NCI-H146 treated with DMSO at 0.1 percent for 48 hours (cell line): Measurements from ENCODE around the gene IL18.
"Not testable (repeated sequence)": the region's sequence is repeated elsewhere in the genome, so short reads cannot be mapped to it uniquely, and the experiment has no call there.

ENCODE experiments used
- DNase-seq: peaks from one replicate; lab custom pipeline; 2025; ENCODE audit not compliant: unreplicated experiment; lab: John Stamatoyannopoulos, UW

Gene IL18

DNA sequence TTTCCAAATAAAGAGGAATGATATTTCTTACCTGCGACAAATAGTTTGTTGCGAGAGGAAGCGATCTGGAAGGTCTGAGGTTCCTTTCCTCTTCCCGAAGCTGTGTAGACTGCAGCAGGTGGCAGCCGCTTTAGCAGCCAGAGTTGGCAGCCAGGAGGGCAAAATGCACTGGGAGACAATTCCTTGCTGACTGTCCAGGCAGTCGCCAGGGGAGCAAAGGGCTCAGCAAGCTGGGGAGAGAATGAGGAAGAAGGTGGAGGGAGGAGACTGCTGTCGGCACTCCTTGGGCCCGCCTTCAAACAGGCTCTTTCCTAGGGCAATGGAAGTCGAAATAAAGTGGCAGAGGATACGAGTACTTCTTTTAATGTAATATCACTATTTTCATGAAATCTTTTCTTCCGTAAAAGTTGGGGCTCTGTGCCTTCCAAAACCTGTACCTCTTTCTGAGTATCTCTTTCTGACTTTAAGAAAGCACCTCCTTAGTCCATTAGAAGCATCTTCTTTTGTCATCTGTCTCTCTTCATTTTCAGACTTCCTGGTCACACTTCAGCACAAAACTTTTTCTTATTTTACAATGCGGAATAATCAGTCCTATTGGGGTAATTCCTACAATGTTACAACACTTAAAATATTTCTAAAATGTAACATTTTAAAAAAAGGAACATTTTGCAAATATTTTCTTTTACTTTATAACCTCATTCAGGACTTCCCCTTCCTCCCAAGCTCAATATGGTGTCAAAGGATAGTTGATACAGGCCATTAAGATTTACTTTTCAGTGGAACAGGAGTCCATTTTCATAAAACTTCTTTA, at the start of gene IL18:
Gene IL18 (minus strand): TSS at position 220 of the 811 bp plus-strand sequence. CDS start 9,041 bp downstream, outside the sequence.
- DNase-seq: no peak

DNA sequence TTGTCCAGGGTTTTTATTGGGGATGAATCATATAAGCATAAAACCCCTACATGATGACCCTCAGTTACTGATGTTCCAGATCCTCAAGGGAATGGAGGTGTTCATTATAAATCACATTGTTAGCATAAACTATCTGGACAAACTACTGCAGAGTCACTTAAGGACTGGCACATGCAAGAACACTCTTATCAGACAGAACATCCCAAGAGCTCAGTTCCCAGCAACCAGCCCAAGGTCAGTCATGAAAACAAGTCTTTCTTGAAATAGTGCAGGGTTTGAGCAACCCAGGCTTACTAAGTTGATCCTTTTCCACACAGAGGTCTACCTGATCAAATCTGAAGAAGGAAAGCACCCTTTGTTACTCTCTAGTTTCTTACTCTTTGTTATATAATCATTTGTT, 48.8 kb upstream of the IL18 start:
- DNase-seq: no peak

GRCh38 chr11:112212290-112212689, 48.4 kb upstream of the IL18 start:
- no peak for DNase-seq

GRCh38 chr11:112211536-112211935, 47.6 kb upstream of the IL18 start:
- DNase-seq: no peak

- DNase-seq: no peak
These were observed 47.0 kb upstream of the IL18 start for GRCh38 chr11:112210890-112211289.

DNA sequence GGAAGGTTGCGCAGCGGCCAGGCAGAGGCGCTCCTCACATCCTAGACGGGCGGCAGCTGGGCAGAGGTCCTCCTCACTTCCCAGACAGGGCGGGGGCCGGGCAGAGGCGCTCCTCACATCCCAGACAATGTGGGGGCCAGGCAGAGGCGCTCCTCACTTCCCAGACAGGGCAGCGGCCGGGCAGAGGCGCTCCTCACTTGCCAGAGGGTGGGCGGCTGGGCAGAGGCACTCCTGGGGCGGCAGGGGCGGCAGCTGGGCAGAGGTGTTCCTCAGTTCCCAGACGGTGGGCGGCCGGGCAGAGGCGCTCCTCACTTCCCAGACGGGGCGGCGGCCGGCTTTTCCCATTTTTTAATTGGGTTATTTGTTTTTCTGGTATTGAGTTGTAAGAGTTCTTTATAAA, 42.2 kb upstream of the IL18 start:
- DNase-seq: no peak

DNA sequence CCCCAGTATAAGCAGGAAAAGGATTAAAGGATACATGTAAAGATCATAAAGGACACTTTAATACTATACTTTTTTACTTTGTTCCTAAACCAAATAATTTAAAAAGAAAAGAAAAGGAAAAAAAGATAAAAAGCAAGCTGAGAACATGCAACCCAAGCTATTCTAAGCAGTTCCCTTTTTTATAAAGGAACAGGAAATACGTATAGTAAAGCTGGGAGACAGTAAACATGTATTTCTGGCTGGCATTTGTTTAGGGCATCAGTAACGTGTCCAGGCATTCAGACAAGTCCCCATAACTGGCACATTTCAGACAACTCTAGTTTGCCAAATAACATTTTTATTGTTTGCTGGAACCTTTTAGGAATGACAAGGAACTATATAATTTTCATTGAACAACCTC, 36.4 kb upstream of the IL18 start:
- no peak for DNase-seq

GRCh38 chr11:112199101-112199500, 35.2 kb upstream of the IL18 start:
- not testable (repeated sequence) for DNase-seq

DNA sequence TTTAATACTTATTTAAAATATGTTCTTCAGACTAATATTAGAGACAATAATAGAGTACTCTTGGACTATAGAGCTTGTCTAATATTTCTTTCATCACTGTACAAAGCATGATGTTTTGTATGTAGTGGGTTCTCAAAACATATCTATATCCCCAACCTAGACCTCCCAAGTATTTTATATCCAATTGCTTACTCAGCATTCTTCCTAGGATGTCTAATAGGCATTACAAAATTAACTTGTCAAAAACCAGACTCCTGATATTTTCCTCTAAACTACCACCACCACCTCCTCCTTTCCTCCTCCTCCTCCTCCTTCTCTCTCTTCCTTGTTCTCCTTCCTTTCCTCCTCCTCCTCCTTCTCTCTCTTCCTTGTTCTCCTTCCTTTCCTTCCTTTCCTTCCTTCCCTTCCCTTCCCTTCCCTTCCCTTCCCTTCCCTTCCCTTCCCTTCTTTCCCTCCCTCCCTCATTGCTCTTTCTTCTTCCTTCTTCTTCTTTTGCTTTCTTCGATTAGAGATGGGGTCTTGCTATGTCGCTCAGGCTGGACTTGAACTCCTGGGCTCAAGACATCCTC, 32.7 kb upstream of the IL18 start:
- no peak for DNase-seq

DNA sequence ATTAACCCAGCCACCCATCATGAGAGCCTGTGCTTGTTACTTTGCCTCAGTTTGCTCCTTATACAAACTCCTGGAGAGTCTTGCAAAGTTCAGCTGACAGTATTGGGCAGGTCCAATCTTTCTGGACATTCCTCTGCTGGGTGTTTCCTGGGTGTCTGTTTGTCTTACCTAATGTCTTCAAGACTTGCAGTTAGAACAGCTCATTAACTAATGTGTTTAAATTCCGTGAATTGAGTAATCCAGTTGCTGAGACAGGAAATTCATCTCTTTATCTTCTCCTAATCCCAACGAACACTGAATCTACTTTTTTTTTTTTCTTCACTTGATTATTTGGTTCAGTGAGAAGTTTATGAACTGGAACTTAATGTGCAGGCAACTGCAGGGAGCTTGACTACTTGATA, 32.1 kb upstream of the IL18 start:
- DNase-seq: no peak

DNA sequence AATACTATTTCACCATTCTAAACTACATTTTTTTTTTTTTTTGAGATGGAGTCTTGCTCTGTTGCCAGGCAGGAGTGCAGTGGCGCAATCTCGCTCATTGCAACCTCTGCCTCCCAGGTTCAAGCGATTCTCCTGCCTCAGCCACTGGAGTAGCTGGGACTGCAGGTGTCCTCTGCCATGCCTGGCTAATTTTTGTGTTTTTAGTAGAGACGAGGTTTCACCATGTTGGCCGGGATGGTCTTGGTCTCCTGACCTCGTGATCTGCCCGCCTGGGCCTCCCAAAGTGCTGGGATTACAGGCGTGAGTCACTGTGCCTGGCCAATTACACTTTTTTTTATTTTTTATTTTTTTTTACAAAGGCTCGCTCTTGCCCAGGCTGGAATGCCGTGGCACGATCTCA, 31.2 kb upstream of the IL18 start:
- not testable (repeated sequence) for DNase-seq

GRCh38 chr11:112186304-112186703, 22.4 kb upstream of the IL18 start:
- DNase-seq: no peak

DNA sequence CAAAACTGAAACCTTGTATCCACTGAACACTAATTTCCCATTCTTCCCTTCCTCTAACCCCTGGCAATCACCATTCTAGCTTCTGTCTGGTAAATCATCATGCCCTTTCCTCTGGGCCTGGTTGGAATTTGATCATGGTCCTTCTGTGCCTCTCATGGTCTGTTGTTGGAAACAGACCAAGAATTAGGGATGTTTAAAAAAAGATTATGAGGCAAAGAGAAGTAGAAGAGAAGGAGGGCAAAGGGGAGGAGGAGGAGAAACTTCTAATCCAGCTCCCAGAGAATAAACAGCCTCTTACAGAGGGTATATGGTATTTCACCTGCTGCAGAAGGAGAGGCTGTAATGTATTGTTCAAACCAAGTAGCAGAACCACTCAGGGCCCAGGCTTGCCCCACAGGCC, 22.0 kb upstream of the IL18 start:
- no peak for DNase-seq

GRCh38 chr11:112182867-112183266, 19.0 kb upstream of the IL18 start:
- DNase-seq: no peak

DNA sequence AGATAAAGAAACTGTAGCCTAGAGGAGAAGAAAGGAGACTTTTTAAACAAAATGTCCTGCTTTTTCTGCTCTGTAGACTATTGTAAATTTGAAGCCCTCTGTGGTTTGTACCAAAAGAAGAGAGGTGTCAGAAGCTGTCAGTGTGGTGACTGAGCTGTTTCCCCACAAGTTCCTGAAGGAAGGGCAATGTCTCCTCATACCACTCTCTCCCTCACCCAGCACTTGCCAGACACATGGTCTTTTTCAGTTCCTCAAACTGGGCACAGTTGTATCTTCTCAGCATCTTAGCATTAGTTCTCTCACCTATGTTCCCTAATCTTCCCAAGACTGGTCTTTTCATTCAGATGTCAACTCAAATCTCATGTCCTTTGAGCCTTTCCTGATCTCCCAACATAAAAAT, 15.7 kb upstream of the IL18 start:
- DNase-seq: no peak

GRCh38 chr11:112178936-112179335, 15.0 kb upstream of the IL18 start:
- DNase-seq: no peak

DNA sequence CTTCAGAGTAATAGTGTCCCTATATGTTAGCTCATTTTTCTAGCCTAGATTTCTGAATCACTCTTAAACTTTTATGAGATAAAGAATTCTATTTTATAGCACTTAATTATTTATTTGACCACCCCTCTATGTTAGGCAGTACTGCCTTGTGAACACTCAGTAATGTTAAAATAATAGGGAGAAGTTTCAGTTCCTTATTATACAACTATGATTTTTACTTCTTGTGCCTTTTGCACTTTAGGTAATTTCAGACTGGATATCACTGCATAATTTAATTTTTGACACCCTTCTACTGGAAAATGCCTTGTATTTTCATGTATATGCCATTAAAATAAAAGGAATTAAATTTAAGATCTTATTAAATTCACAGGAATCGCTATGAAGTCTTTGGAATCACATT, 14.5 kb upstream of the IL18 start:
- no peak for DNase-seq

DNA sequence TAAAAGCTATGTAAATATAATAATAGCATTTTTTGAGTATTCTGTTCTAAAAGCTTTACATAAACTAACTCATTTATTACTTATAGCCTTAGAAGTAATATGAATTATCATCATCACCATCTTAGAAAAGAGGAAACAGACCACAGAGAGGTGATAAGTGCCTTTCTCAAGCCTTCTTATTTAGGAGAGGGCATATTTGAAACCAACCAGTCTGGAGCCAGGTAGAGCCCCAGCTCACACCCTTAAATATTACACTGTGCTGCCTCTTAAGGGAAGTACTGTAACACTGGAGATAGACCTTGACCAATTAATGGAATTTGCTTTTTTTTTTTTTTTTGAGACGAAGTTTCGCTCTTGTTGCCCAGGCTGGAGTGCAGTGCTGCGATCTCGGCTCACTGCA, 13.7 kb upstream of the IL18 start:
- DNase-seq: no peak

DNA sequence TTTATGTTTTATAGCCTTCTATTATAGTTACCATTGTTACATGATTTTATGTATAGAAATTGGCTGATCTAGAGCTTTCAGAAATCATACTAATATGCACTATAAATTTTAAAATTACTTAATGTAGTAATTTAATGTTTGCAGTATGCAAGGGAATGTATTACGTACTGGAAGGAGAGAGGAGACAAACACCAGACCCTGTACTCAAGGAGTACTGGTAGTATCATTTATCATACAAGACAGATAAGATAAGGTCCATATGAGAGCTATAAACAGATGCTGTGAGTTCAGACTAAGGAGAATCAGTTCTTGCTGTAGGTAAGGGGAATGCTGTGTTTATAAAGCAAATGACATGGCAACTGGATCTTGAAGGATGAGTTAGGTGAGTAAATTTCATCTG, 12.2 kb upstream of the IL18 start:
- no peak for DNase-seq

GRCh38 chr11:112175599-112175952, 11.7 kb upstream of the IL18 start:
- DNase-seq: no peak

DNA sequence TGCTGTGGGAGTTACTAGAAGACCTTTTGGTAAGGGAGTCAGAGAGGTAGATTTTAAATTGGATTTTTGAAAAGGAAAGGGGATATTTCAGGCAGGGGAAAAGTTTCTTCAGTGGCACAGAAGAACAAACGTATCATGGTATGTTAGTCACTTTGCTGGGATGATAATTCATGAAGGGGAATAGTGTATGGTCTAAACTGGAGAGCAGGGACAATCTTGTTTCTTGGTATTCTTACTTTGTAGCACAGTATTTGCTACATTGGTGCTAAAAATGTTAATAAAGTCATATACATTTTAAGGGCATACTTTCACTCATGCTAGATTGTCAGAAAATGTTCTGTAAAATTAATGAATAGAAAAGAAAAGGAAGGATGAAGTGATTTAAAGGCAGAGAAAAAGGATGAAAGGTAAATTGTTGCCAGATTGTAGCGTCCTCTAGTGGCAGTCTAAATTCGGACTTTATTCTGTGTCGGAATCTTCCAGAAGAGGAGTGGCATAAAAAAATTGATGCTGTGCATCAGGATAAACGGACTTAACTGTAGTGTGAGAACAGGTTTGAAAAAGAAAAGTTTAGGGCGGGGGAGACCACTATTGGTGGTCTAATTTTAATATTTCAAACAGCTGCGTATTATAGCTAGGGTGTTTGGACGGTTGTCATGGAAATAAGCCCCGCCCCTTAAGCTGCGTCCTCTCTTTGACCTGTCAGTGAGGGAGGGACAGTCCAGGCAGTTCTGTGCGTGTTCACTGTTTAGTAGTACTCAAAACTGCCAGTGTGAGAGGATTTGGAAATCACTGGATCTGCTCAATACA, 11.1 kb upstream of the IL18 start, which contains the start of gene BCO2:
Gene BCO2 (plus strand): TSS at position 724 of the 810 bp plus-strand sequence. CDS start 90 bp downstream, outside the sequence.
- peak; percentile 51 for DNase-seq

DNA sequence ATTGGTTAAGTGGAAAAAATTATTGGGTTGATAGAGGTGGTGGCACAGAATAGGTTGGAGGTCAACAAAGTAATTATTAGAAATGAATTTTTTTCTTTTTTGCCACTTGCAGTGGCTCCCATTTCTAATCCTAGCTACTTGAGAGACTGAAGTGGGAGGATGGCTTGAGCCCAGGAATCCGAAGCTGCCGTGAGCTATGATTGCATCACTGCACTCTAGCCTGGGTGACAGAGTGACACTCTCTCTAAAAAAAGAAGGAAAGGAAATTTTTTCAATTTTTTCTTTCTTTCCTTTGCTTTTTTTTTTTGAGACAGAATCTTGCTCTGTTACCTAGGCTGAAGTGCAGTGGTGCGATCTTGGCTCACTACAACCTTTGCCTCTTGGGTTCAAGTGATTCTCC, 9.3 kb upstream of the IL18 start:
- no peak for DNase-seq
